NCI-H1417 (cell line): Measurements from ENCODE around the gene IKZF5.

Experiments used
- DNase-seq, 3 experiments: peaks; one replicate each; lab custom pipeline; 2025; lab: John Stamatoyannopoulos, UW

IKZF5 gene

DNA sequence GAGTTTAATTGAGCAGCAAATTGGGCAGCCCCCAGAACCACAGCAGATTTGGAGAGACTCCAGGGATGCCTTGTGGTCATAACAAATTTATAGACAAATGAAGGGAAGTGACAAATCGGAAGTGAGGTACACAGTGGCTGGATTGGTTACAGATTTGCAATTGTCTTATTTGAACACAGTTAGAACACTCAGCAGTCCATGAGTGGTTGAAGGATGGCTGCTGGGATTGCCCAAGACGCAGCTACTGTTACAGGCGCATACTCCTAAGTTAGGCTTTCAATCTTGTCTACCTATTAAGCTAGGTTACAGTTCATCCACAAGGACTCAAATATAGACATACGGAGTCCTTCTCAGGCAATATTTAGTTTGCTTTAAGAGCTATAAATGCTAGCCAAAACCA, 7.6 kb upstream of the IKZF5 start:
- DNase-seq = no peak

DNA sequence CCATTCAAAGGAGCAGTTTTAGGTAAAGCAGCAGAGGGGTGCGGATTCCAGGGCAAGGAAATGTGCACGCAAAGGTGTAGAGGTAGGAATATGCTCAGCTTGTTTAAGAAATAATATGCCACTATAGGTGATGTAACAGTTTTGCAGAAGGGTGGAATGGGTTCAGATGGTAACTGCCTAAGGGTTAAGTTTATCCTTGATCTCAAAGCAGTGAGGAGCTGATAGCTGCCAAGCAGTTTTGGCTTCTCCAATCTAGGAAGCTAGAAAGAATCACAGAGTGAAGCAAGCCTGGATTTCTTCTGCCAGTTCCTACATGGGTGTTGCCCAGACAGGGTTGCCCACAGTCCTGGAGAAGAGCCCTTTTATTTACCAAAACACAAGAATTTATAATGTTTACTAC, 6.2 kb upstream of the IKZF5 start:
- no peak for DNase-seq

DNA sequence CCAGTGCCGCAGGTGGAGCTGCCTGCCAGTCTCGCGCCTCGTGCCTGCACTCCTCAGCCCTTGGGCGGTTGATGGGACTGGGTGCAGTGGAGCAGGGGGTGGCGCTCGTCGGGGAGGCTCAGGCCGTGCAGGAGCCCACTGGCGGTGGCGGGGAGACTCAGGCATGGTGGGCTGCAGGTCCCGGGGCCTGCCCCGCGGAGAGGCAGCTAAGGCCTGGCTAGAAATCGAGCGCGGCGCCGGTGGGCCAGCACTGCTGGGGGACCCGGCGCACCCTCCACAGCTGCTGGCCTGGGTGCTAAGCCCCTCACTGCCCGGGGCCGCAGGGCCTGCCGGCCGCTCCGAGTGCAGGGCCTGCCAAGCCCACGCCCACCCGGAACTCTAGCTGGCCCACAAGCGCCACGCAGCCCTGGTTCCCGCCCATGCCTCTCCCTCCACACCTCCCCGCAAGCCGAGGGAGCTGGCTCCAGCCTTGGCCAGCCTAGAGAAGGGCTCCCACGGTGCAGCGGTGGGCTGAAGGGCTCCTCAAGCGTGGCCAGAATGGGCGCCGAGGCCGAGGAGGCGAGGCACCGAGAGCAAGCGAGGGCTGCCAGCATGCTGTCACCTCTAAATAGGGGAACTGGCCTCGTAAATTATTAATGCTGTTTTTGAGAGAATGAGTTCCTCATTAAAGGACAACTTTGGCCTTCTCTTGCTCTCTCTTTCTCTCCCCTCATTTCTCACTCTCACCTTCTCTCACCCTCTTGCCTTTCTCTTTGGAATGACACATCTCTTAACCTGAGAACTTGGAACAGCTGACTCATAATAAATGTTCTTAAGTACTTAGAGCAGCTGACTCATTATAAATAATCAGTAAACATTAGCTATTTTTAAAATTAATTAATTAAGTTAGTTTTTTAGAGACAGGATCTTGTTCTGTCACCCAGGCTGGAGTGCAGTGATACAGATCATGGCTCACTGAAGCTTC, 5.1 kb upstream of the IKZF5 start:
- no peak for DNase-seq

DNA sequence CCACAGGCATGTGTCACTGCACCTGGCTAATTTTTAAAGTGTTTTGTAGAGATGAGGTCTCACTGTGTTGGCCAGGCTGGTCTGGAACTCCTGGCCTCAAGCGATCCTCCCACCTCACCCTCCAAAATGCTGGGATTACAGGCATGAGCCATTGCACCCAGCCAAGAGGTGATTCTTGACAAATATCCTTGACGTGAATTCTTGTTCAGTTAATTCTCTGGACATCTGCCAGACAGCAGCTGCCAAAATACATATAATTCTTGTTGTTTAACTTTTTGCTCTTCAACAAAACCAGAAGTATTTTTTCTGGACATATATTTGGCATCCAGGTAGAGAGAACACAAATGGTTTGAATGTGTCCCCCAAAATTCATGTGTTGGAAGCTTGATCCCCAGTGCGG, 3.4 kb upstream of the IKZF5 start:
- no peak for DNase-seq

DNA sequence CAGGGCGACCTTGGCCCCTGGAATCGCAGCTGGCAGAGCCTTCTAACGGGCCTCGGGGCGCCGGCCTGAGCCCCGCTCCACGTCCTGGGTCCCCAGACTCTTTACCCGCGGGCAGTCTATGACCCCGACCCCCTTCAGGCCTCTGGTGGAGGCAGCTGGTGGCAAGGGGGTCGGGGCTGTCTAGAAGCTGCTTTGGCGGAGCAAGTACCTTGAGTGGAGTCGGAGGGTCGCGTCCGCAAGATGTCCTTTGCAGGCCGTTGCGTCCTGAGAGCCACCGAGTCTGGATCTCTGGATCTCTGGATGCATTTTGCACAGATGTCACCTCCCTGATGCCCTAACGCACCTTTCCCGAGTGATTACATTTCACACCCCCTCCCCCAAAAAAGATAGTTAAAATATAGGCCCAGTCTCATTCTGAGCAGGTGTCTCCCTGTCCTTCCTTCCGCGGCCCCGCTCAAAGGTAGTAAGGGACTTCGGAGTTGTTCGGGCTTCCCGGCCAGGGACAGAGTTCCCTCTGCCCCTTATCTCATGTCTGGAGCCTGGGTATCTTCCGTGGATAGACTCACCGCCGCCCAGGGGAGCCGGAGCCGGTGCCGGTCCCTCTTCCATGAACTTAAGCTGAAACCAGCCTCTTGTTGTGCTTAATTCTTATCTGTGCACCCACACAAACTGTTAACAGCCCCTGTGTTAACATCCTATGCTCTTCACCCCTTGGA, 668 bp upstream of the IKZF5 start:
- DNase-seq = peak in 2 of 3 experiments; percentile 27 to 70

DNA sequence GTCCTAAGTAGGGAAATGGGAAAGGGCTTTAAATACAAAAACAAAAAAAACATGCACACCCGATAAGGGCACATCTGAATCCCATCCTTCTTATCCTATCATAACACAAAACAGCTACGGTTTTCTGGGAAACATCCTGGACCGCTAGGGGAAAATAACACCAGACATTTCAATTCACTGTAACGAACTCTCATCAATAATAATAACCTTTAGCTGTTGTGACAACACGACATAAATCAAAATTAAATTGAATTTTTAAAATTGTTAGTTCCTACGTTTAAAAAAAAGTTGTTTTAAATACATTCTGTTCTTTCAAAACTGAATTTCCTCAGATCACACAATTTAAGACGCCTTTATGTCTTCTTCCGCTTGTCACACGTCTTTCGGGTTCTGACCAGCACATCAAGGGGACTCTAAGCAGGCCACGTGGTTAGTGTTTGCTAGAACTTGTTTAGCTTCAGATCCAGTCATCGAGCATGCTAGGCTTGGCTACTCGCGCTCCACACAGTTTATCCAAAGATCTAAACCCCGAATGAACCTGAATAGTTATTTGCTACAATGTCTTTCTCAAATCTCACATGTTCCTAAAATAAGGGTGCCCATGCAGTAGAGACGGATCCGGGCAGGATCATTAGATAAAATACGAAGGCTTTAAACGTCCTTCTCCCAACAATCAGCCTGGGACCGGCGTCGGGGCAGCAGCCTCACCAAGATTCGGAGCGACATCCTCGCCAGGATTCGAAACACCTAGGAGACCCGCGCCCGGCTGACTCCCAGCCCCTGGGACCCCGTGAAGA, 839 bp downstream of the IKZF5 start:
- DNase-seq = peak in 2 of 3 experiments; percentile 43 to 55

DNA sequence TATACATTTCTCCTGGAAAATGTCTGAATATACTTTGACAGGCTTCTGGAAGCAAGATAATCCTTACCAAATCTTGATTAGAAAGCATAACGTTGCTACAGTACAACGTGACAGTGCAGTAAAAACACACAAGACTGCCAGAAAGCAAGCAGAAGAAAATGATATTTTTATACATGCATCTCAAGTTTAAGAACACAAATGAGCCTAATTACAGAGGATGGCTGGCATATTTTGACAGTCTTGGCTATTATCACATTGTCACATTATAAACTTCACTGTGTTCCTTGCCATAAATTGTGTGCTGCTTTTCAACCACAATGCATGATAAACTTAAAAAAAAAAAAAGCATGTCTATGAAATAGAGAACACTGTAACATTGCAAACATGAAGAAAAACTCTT, 4.3 kb downstream of the IKZF5 start:
- DNase-seq = no peak

DNA sequence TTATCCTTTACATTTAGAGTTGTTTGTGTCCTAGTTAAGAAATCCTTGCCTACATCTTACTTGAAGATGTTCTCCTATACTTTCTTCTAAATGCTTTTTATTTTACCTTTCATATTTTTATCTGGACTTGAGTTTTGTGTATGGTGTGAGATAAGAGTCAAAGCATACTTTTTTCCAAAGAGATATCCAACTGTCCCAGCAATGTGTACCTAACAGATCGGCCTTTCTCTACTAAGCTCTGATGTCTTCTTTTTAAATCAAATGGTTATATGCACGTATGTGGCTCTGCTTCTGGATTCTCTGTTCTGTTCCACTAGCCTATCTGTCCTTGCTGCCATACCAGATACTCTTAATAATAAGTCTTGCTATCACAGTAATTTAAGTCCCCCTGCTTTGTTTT, 7.2 kb downstream of the IKZF5 start:
- no peak for DNase-seq

DNA sequence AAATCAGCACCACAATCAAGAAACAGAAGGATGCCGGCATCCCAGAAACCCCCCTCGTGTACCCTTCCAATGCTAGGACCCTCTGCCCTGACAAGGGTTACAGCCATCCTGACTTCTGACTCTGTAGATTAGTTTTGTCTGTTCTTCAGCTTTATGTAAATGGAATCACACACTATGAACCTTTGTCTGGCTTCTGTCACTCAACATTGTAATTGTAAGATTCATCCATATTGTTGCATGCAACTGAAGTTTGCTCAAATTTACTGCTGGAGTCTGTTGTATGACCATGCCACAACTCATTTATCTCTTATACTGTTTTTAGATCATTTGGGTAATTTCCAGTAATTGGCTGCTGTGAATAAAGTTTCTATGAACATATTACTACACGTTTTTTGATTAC, 8.4 kb downstream of the IKZF5 start:
- no peak for DNase-seq

DNA sequence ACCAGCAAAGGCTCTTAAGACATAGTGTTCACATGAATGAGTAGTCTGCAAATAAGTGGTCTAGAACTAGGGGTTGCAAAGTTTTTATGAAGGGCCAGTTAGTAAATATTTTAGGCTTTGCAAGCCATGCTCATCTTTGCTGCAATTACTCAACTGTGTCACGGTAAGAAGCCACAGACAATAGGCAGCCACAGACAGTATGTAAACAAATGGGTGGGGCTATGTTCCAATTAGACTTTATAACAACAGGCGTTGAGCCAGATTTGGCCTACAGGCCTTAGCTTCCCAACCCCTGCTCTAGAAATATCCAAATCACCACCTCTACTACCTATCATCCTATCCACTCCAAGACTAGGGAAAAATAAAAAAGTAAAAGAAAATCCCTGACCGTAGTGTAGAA, 9.2 kb downstream of the IKZF5 start:
- DNase-seq = peak in 2 of 3 experiments; percentile 3 to 46

DNA sequence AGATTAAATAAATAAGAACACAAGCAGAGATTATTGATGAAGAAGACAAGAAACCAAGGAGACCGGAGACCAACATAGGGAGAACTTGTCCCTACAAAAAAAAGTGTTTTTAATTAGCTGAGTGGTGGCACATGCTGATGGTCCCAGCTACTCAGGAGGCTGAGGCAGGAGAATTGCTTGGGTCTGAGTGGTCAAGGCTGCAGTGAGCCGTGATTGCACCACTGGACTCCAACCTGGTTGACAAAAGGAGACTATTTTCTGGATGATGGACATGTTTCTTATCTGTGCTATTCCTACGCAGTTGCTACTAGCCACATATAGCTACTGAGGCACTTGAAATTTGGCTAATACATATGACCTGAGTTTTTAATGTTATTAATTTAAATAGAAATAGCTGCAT, 9.7 kb downstream of the IKZF5 start:
- DNase-seq = no peak

DNA sequence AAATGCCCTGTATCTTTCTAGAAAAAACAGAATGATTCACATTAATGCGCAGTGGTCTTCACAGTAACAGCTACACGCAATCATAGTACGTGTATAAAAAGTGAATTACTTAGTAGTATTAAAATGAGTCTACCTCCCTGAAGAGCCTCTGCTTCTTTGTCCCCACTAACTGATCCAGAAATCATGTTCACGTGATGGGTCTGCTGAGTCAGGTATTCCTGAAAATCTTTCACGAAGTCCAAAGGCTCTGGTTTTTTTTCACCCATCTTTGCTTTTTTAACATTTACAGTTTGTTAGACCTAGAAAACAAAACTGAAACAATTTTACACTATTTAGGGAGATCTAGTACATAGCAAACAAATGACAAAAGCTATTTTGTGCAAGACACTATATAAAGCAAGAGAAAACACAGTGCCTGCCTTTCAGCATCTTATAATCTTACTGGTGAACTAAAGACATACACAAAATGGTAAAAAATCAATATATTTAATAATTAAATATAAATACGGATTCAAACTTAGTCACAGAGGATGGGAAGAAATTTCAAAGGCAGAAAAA, 10.2 kb downstream of the IKZF5 start:
- DNase-seq = no peak

DNA sequence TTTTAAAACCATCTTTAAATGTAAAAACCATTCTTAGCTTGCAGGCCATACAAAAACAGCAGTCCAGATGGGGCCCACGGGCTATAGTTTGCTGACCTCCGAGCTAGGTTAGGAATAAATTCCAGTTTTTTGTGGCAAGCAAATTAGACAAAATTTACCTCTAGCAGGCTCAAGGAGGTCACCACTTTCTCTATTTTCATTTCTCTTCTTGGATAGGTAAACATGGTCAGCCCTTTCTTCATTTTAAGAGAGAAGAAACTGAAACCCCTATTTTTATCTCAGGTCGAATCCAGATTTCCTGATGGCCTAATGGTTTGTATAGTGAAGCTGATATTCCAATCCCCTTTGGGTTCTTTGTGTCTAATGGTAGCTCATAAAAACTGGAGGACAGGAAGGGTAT, 10.7 kb downstream of the IKZF5 start:
- no peak for DNase-seq

DNA sequence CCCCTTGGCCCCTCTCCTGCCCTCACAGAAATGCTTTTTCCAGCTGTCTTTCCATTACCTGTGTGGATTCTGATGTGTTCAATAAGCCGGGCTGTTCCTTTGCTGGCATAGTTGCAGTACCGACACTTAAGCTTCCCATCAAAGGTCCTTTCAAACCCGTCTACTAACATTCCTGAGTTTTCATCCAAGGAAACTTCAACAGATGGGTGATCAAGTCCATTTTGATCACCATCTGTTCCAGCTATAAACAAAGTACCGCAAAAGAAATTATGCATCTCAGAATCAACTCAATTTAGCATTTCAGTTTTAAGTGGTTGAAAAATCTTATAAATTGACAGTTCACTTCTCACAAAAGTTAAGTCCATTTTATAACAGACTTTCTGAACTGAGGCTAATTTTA, 12.7 kb downstream of the IKZF5 start:
- DNase-seq = no peak

DNA sequence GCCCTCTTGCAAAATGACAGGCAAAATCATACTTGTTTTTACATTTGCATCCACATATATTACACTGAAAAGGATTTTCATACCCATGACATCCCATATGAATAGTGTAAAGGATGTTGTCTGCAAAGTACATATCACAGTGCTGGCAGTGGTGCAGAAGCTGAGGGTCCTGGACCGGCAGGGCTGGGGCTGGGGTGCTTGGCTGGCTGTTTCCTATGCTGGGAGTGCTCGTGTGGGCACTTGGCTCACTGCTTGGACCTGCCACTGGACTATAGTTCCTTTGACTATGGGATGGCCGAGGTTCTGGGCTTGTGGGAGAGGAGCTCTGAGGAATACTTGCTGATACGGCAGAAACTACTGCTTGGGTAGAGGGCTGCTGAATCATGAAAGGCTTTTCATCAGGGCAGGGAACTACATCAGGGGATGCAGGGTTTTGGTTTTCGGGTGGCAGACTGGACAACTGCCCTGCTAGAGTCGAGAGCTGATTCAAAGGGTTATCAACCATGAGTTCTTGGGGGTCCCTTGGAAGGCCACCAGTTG, 14.7 kb downstream of the IKZF5 start:
- DNase-seq = no peak

DNA sequence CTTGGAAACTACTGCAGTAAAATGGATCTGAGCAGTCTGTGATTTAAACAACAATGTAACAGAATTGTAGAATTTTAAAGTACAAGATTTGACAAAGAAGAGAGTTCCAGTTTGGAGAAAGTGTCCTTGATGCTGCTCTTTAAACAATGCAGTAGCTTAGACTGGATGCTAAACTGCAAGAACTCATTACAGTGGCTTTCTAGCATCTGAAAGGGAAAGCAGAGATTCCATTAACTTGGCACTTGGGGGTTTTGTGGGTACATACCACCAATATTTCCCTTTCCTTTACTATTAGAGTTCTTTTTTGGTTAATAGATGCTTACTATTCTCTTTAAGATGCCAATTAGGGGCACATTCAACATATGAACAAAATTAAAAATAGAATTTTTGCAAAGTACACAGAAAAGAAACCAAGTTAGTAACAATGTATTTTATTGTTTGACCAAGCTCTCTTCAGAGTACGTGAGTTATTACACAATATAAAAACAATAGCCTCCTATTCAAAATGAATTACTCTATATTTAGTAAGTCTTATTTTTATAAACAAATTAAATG, 16.5 kb downstream of the IKZF5 start:
- no peak for DNase-seq

DNA sequence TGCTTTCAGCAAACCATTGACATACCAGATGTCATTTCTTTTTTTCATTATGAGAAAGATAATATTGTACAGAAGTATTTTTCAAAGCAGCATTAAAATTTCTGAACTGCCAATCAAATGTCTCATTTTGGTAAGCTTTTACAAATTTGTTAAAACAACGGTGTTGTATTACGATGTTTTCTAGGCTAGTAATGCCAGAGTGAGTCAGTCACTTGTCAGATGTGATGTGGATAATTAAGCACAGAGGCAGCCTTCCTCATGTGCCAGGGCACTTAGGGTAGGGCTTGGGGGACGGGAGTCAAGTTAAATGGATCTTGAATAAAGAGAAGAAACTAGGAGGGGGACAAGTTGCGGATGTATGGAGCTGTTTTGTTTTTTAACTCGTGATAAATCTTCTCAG, 18.3 kb downstream of the IKZF5 start:
- DNase-seq = no peak

DNA sequence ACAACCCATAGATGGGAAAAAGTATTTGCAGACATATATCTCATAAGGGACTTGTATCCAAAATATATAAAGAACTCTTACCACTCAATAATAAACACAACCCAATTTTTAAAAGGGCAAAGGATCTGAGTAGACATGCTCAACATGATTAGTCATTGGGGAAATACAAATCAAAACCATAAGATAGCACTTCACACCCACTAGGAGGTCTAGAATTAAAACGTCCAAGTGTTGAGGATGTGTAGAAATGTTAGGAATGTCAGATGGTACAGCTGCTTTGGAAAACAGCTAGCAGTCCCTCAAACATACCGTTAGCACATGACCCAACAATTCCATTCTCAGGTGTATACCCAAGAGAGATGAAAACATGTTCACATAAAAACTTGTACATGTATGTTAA, 20.1 kb downstream of the IKZF5 start:
- no peak for DNase-seq

DNA sequence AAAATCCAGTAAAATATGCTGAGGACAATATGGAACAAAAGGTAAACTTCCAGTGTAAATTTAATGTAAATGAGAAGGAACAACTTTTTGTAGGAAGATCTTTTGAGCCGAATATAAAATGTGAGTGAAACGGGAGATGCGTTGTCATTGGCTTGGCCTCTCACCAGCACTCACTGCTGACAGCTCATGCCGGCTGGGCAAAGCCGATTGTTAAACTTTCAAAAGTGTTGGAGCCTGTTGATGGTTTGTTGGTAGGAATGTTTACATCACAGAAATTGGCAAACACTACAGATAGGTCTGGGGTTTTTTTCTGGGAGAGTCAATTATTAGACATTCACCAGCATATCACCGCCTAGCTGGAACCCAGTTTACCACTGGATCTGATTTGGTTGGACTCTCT, 22.3 kb downstream of the IKZF5 start:
- no peak for DNase-seq

DNA sequence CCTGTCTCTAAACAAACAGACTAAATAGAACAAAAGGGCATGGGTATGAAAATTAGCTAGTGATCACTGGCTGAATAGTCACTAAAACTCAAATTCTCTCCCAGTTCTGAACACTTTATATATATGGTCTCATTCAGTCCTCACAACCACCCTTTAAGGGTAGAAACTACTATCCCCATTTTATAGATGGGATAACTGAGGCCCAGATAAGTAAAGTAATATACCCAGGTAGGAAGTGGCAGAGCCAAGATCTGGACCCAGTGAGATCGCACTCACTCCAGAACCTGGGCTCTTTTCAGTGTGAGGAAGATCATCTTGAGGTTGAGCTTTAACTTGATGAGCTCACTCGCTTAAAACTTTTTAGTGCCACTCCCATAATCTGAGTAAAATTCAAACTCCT, 23.9 kb downstream of the IKZF5 start:
- DNase-seq = no peak

DNA sequence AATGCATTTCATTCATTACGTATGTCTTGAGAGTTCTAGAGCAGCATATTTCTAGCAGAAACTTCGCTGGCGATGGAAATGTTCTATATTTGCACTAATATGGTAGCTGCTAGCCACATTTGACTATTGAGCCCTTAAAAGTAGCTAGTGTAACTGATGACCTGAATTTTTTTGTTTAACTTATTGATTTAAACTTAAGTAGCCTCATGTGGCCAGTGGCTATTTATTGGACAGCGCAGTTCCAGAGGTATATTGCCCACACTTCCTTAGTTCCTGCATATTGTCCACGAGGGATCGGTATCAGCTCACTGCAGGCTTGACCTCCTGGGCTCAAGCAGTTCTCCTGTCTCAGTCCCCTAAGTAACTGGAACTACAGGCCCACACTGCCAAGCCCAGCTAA, 24.7 kb downstream of the IKZF5 start:
- no peak for DNase-seq

DNA sequence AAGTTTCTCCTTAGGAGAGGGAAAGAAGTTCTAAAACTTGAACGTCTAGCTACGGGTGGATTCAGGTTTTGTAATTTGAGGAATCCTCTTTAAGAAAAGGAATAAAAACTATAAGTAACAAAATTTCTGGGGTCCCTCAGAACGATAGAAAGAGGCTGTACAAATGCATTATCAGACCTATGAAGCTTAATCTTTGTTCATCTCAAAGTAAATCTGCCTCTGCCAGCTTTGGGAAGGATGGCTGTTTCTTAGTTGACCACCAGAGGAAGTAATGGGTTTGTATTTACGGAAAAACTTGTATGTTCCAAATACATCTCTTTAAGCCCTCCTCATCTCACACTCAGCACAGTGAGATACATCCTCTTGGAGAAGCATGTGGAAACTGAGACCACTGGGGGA, 27.5 kb downstream of the IKZF5 start:
- DNase-seq = peak in 1 of 3 experiments; percentile 41
